Coronary artery (tissue), 2 donors: ENCODE data around the gene KCNJ11.

Experiments used
- DNase-seq: peaks from one replicate; pipeline ENCODE4 v3.0.0-alpha.2; 2017; ENCODE audit warnings: low spot score
- H3K27ac ChIP-seq, 2 donors: fragments of 200-600 bp; sonication (generic); one replicate each; pipeline ENCODE4 v1.5.1; 2016 to 2019
- H3K4me3 ChIP-seq: fragments of 200-600 bp; sonication (generic); 2 replicates; pipeline ENCODE4 v1.5.1; 2016; ENCODE audit warnings: mild to moderate bottlenecking, moderate library complexity
- TF ChIP-seq, protein P1 (sequence below): fragments of 200-600 bp; sonication (generic); IDR thresholded peaks from one replicate; pipeline ENCODE4 v1.5.1; 2019; ENCODE audit warnings: antibody characterized with exemption

KCNJ11 gene

GRCh38 chr11:17414992-17415391 lies 26.5 kb upstream of the KCNJ11 start:
- Histone ChIP-seq H3K27ac (no peak overlapping the region), H3K4me3 (no peak overlapping the region)
- TF ChIP-seq, protein P1, sequence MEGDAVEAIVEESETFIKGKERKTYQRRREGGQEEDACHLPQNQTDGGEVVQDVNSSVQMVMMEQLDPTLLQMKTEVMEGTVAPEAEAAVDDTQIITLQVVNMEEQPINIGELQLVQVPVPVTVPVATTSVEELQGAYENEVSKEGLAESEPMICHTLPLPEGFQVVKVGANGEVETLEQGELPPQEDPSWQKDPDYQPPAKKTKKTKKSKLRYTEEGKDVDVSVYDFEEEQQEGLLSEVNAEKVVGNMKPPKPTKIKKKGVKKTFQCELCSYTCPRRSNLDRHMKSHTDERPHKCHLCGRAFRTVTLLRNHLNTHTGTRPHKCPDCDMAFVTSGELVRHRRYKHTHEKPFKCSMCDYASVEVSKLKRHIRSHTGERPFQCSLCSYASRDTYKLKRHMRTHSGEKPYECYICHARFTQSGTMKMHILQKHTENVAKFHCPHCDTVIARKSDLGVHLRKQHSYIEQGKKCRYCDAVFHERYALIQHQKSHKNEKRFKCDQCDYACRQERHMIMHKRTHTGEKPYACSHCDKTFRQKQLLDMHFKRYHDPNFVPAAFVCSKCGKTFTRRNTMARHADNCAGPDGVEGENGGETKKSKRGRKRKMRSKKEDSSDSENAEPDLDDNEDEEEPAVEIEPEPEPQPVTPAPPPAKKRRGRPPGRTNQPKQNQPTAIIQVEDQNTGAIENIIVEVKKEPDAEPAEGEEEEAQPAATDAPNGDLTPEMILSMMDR = no peak
- DNase-seq = no peak

- DNase-seq = no peak
- Histone ChIP-seq H3K4me3 (no peak overlapping the region), H3K27ac (no peak overlapping the region)
- TF ChIP-seq, protein P1 = no peak
Observed at GRCh38 chr11:17414317-17414737, 25.9 kb upstream of the KCNJ11 start.

DNA sequence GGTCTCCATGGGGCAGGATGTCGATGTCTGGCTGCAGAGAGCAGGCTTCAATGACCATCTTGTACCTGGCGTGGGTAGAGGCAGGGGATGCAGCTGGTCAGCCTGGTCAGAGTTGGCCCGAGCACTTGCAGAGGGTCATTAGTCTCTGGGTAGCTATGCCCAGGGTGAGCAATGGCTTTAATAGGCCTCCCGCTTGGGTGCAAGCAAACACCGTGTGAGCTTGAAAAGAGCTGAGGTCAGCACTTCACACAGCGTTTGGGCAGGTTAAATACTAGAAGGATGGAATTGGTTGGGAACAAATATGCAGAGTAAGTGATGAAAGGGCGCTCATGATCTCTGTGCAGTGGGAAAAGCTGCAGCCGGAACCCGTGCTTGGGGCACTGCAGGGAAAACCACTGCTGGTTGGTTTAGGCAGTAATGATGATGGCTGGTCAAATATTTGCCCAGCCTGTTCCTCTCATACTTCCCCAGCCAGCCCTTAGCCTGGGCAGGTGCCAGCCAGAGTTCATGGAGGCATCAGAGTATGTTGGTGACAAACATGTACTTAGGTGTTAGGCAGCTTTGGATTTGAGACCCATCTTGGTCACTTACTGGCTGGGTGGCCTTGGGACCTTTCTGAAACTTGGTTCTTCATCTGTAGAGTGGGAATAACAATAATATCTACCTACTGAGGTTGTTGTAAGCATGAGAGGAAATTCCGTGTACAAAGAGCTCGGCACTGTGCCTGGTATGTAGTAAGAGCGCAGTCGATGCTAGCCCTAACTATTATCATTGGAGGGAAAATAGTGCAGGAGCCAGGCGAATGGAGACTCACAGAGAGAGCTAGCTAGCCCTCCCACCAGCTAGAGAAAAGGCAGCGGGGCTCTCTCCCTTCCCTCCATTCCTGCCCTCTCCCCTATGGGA lies 25.2 kb upstream of the KCNJ11 start:
- Histone ChIP-seq H3K4me3 (no peak overlapping the region), H3K27ac (no peak overlapping the region)
- TF ChIP-seq, protein P1 = no peak
- no peak for DNase-seq

- DNase-seq = no peak
- Histone ChIP-seq H3K27ac (no peak overlapping the region), H3K4me3 (no peak overlapping the region)
- TF ChIP-seq, protein P1 = no peak
Observed at GRCh38 chr11:17412488-17413180, 24.2 kb upstream of the KCNJ11 start.

DNA sequence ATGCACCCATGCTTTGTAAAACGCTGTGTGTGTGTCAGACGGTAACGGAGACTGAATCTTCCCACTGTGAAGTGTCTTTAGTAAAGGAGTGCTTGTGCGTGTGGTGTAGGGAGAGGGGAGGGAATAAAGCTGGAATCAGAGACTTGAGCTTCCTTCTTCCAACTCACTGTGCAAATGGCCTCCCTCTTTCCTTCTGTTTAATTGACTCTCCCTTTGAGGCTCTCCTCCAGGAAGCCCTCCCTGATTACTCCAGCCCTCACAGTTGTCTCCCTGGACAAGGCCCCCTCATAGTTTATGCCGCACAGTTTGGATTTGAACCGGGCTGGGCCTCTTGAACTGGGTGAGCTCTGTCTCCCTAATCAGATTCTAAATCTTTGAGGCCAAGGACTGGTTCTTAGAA lies 23.0 kb upstream of the KCNJ11 start:
- no peak overlapping the region for H3K4me3 ChIP-seq
- DNase-seq = no peak
- TF ChIP-seq, protein P1 = no peak
- no peak overlapping the region for H3K27ac ChIP-seq

DNA sequence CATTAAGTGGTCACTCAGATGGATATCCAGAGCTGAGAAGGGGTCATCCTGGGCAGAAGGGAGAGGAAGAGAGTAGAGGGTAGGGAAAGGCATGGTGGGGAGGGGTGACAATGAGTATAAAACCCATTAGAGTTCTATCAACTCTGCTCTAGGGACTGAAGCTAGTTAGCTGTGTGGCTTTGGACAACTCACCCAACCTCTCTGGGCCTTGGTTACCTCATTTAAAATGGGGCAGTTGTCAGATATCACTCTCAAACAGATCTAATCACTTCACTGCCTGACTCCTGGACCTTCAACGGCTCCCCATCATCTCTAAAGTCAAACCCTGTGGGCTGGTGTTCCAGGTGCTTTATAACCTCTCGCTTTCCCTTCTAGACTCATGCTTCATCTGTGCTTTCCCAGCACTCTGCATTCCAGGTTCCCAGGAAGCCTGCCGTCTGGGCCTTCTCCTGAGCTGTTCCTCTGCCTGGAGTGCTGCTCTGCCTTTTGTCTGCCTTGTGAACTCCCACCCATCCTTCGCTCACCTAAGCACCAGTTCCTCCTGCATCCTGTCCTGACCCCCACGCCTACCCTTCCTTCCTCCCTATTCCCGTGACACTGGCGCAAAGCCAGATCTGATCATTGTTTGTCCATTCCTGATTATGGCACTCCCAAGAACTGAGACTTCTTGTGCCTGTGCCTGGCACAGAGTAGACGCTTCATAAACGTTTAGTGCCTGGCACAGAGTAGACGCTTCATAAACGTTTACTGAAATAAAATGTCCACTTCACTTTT lies 22.3 kb upstream of the KCNJ11 start:
- TF ChIP-seq, protein P1 = no peak
- DNase-seq = no peak
- Histone ChIP-seq H3K4me3 (no peak overlapping the region), H3K27ac (no peak overlapping the region)
